ENCODE results near the gene ABCD1. TPM values are rescaled to one million over a fixed set of nuclear protein-coding genes. Genes with fewer than 3 reads are reported as not detected.
"Not testable (repeated sequence)": the region's sequence is repeated elsewhere in the genome, so short reads cannot be mapped to it uniquely, and the experiment has no call there.

The ABCD1 gene
- total RNA-seq, 1 donor = 8.8 TPM

DNA sequence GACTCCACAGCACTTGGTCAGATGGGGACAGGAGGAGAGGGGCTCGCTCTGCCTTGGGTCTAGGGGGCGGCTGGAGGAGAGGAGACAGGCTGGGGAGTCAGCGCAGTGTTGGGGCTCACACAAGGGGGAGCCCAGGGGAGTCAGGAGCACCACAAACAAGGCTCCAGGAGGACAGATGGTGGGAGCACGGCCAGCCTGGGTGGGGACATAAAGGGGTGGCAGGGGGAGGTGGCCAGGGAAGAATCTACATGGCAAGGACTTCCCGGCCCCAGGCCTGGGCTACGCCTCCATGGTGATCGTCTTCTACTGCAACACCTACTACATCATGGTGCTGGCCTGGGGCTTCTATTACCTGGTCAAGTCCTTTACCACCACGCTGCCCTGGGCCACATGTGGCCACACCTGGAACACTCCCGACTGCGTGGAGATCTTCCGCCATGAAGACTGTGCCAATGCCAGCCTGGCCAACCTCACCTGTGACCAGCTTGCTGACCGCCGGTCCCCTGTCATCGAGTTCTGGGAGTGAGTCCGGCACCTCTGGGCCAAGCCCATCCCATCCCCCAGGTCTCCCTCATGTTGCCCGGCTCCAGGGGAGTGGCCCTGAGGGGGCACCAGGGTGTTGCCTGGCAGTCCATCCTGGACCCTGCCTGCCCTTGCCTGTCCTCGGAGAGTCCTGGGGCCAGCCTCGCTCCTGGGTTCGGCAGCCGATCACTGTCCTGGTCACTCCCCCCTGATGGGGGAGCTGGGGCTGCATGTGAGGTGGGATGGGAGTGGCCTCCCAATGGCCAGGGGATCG is 33.4 kb upstream of the ABCD1 start:
- H3K9me3 ChIP-seq (ENCODE audit: low read depth, low read length); H3K4me1 ChIP-seq (ENCODE audit: insufficient read depth, low read length); H3K27me3 ChIP-seq (ENCODE audit: insufficient read depth, low read length); H3K4me3 ChIP-seq (ENCODE audit: low read length): not testable (repeated sequence)

DNA sequence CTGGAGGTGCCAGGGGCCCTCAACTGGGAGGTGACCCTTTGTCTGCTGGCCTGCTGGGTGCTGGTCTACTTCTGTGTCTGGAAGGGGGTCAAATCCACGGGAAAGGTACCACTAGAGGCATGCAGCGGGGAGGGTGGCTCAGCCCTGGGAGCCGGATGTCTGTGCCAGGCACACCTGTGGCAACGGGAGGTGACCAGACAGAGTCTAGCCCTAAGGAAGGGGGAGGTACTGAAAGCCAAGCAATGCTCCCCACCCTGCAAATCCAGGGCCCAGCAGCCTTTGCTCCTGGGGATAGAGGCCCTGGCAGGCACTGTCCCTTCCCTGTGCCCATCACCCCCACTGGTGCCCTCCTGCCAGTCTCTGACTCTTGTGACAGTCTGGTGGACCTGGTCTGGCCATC is 32.7 kb upstream of the ABCD1 start:
- H3K9me3 ChIP-seq (ENCODE audit: low read depth, low read length) = no peaks in the 10 kb centered on the region

DNA sequence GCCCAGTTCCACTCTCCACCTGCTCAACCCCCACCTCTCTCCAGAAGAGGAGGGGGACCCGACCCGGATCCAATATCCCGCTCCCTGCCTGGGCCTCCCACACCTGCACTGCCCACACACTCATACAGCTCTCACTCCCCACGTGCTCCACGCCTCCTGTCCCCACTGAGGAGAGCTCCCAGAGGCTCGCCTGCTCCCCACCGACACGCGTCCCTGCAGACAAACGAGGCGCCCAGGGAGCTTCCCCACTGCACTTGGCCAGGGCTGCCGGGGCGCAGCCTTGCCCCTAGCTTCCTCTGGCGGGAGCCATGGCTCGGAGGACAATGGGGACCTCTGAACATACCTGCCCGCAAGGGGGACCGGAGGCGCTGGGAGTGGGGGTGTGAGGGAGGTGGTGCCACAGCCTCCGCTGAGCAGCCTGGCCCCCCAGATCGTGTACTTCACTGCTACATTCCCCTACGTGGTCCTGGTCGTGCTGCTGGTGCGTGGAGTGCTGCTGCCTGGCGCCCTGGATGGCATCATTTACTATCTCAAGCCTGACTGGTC is 32.0 kb upstream of the ABCD1 start:
- H3K4me1 ChIP-seq (ENCODE audit: insufficient read depth, low read length) = no peaks in the 10 kb centered on the region
- H3K27me3 ChIP-seq (ENCODE audit: insufficient read depth, low read length) = no peaks in the 10 kb centered on the region
- no peaks in the 10 kb centered on the region for H3K9me3 ChIP-seq (ENCODE audit: low read depth, low read length)
- H3K4me3 ChIP-seq (ENCODE audit: low read length) = no peak overlapping the region

More for the DNA sequence above, 32.7 kb upstream of the ABCD1 start:
- Histone ChIP-seq H3K4me1 (ENCODE audit: insufficient read depth, low read length) (no peaks in the 10 kb centered on the region), H3K4me3 (ENCODE audit: low read length) (no peak overlapping the region), H3K27me3 (ENCODE audit: insufficient read depth, low read length) (no peaks in the 10 kb centered on the region)

DNA sequence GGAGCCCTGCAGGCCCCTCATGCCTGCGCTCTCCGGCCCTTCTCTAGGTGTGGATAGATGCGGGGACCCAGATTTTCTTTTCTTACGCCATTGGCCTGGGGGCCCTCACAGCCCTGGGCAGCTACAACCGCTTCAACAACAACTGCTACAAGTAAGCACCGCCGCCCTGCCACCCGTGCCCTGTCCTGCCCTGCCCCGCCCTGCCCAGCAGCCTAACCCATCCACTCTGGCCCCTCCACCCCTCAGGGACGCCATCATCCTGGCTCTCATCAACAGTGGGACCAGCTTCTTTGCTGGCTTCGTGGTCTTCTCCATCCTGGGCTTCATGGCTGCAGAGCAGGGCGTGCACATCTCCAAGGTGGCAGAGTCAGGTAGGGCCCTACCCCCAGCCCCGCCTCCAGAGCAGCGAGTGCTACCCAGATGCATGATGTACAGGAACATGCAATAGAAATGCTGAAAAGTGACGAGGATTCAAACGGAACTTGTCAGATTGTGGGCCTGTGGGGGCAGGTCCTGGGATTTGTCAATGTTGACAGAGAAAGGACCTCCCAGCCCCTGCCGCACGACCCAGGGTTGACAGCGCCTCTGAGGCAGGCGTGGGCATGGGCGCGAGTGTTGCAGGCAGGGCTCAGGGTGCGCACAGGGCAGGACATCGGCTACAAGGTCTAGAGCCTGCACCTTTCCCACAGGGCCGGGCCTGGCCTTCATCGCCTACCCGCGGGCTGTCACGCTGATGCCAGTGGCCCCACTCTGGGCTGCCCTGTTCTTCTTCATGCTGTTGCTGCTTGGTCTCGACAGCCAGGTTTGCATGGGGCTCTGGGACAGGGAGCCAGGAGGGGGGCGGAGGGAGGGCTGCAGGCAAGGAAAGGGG is 31.2 kb upstream of the ABCD1 start:
- H3K4me3 ChIP-seq (ENCODE audit: low read length) = no peak overlapping the region

DNA sequence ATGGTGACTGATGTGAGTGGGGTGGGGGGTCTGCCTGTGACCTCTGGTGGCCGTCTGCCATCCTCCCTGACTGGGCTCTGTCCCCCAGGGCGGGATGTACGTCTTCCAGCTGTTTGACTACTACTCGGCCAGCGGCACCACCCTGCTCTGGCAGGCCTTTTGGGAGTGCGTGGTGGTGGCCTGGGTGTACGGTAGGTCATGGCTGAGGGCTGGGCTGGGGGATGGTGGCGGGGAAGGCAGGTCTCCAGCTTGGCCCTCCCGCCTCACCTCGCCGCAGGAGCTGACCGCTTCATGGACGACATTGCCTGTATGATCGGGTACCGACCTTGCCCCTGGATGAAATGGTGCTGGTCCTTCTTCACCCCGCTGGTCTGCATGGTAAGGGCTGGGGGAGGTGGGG is 30.4 kb upstream of the ABCD1 start:
- not testable (repeated sequence) for H3K4me1 ChIP-seq (ENCODE audit: insufficient read depth, low read length); H3K27me3 ChIP-seq (ENCODE audit: insufficient read depth, low read length); H3K4me3 ChIP-seq (ENCODE audit: low read length); H3K9me3 ChIP-seq (ENCODE audit: low read depth, low read length)

More for the DNA sequence above, 31.2 kb upstream of the ABCD1 start:
- Histone ChIP-seq H3K4me1 (ENCODE audit: insufficient read depth, low read length) (no peaks in the 10 kb centered on the region), H3K27me3 (ENCODE audit: insufficient read depth, low read length) (no peaks in the 10 kb centered on the region), H3K9me3 (ENCODE audit: low read depth, low read length) (no peaks in the 10 kb centered on the region)

DNA sequence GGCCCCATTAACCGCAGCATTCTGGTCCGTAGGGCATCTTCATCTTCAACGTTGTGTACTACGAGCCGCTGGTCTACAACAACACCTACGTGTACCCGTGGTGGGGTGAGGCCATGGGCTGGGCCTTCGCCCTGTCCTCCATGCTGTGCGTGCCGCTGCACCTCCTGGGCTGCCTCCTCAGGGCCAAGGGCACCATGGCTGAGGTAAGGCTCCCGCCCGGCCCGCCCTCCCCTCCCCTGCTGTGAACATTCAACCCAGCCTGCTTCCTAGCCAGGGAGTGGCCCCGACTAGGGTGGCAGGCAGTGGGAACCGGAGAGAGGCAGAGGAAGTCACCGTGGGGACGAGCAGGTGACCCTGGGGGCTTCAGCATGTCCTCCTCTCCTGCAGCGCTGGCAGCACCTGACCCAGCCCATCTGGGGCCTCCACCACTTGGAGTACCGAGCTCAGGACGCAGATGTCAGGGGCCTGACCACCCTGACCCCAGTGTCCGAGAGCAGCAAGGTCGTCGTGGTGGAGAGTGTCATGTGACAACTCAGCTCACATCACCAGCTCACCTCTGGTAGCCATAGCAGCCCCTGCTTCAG is 29.9 kb upstream of the ABCD1 start:
- Histone ChIP-seq H3K9me3 (ENCODE audit: low read depth, low read length) (no peaks in the 10 kb centered on the region), H3K4me3 (ENCODE audit: low read length) (no peak overlapping the region), H3K27me3 (ENCODE audit: insufficient read depth, low read length) (no peaks in the 10 kb centered on the region), H3K4me1 (ENCODE audit: insufficient read depth, low read length) (no peaks in the 10 kb centered on the region)

DNA sequence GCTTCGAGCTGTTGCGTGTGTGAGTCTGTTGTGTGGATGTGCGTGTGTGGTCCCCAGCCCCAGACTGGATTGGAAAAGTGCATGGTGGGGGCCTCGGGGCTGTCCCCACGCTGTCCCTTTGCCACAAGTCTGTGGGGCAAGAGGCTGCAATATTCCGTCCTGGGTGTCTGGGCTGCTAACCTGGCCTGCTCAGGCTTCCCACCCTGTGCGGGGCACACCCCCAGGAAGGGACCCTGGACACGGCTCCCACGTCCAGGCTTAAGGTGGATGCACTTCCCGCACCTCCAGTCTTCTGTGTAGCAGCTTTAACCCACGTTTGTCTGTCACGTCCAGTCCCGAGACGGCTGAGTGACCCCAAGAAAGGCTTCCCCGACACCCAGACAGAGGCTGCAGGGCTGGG is 28.6 kb upstream of the ABCD1 start:
- Histone ChIP-seq H3K4me1 (ENCODE audit: insufficient read depth, low read length) (no peaks in the 10 kb centered on the region), H3K9me3 (ENCODE audit: low read depth, low read length) (no peaks in the 10 kb centered on the region), H3K4me3 (ENCODE audit: low read length) (no peak overlapping the region), H3K27me3 (ENCODE audit: insufficient read depth, low read length) (no peaks in the 10 kb centered on the region)

DNA sequence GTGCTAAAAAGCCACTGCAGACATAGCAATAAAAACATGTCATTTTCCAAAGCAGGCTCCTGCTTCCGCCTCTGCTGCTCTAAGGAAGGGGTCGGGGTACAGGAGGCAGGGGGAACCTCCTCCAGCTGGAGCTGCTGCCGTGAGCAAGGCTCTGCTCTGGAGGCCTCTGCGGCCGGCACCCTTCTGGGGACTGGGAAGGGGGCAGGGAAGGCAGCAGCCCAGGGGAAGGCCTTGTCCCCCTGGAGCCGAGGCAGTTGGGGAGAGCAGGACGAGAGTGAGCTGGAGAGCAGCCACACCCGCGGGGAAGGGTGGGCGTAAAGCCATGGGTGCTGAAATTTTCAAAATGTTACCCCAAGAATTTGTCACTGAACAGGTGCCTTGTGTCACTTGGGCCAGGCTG is 28.1 kb upstream of the ABCD1 start:
- not testable (repeated sequence) for H3K4me1 ChIP-seq (ENCODE audit: insufficient read depth, low read length); H3K27me3 ChIP-seq (ENCODE audit: insufficient read depth, low read length); H3K9me3 ChIP-seq (ENCODE audit: low read depth, low read length)

DNA sequence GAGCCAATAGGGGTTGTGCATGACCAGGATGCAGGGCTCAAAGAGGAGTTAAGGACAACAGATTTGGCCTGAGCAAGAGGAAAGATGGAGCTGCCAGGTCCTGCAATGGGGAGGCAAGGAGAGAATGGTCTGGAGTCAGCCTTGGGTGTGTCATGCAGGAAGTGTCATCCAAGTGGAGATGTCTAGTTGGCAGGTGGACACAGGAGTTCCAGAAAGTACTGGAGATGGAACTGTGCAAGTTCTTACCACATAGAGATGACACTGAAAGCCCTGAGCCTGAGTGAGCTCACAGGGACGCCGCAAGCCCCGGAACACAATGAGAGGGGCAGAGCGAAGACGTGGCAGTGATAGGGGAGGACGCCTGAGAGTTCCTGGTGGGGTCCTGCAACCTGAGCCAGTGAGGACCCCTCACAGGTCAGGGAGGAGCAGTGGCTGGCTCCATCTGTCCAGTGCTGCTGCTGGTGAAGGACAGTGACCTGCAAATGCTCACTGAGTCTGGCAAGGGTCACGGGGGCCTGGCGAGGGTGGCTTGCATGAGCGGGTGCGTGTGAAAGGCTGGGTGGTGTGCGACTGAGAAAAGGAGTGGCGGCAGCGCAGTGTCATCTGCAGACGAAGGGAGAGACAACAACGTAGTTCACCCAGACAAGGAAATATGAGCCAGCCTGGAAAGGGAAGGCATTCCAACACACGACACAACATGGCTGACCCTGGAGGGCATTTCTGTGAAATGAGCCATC is 27.5 kb upstream of the ABCD1 start:
- H3K4me3 ChIP-seq (ENCODE audit: low read length); H3K9me3 ChIP-seq (ENCODE audit: low read depth, low read length); H3K4me1 ChIP-seq (ENCODE audit: insufficient read depth, low read length); H3K27me3 ChIP-seq (ENCODE audit: insufficient read depth, low read length): not testable (repeated sequence)

More for the DNA sequence above, 28.1 kb upstream of the ABCD1 start:
- not testable (repeated sequence) for H3K4me3 ChIP-seq (ENCODE audit: low read length)

DNA sequence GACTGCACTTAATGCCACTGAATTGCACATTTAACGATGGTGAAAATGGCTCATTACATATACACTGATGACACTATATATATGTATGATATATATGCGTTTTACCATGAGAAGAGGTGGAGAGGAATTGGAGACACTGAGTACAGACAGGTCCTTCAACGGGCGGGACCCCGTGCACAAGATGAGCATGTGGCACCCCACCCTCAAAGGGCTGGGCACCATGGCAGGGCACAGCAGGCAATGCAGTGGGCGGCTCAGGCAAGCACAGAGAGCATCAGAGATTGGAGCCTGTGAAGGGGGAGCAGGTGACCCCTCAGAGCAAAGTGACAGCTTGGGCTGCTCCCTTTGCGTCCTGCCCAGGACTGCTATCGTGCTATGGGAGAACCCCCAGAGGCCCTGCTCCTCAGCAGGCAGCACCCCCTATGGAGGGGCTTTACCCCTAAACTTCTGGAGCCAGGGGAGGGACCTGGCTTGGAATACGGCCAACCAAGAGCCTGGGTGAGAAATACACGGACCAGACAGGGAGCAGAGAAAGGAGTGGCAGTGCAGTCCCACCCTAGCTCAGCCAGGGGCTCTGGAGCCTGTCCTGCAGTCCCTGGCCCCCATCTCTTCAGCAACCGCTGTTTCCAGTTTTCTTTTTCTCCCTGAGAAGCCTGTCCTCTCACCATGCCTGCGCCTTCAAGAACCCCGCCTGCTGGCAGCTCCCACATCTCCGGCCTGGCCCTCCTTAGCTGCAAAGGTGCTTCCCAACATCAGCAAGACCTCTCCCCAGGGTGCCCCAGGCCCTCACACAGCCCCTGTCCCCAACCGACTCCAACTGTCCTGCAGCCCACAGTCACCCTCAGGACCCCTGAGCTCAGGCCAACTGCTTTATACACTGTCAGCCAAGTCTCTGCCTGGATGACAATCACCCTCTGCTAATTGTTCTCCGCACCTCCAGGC is 26.5 kb upstream of the ABCD1 start:
- Histone ChIP-seq H3K27me3 (ENCODE audit: insufficient read depth, low read length) (no peaks in the 10 kb centered on the region), H3K4me1 (ENCODE audit: insufficient read depth, low read length) (no peaks in the 10 kb centered on the region), H3K9me3 (ENCODE audit: low read depth, low read length) (no peaks in the 10 kb centered on the region)

DNA sequence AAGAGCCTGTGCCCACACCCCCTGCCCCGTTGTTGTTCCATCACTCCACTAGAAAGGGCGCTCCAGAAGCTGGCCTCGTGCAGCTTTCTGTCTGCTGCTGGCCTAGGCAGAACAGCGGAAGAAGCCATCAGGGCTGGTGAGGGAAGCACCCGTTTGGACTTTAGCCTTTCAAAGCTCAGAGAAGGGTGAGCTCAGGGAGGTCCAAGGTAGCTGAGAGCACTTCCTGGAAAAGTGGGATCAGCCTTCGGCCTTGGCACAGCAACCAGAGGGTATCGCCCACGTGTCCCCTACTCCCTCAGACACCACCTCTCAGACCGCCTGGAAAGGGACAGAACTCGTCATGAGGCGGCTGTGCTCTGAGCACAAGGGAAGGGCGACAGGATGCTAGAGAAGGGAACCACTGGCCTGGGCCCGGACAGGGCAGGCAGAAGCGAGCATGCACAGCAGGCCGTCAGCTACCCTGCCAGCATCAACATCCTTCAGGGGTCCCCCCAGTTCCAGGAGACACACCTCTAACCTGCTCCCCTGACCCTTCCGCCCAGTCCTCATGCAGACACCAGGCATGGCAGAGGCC is 25.4 kb upstream of the ABCD1 start:
- not testable (repeated sequence) for H3K27me3 ChIP-seq (ENCODE audit: insufficient read depth, low read length); H3K4me1 ChIP-seq (ENCODE audit: insufficient read depth, low read length); H3K4me3 ChIP-seq (ENCODE audit: low read length); H3K9me3 ChIP-seq (ENCODE audit: low read depth, low read length)

More for the DNA sequence above, 26.5 kb upstream of the ABCD1 start:
- H3K4me3 ChIP-seq (ENCODE audit: low read length) = no peak overlapping the region

DNA sequence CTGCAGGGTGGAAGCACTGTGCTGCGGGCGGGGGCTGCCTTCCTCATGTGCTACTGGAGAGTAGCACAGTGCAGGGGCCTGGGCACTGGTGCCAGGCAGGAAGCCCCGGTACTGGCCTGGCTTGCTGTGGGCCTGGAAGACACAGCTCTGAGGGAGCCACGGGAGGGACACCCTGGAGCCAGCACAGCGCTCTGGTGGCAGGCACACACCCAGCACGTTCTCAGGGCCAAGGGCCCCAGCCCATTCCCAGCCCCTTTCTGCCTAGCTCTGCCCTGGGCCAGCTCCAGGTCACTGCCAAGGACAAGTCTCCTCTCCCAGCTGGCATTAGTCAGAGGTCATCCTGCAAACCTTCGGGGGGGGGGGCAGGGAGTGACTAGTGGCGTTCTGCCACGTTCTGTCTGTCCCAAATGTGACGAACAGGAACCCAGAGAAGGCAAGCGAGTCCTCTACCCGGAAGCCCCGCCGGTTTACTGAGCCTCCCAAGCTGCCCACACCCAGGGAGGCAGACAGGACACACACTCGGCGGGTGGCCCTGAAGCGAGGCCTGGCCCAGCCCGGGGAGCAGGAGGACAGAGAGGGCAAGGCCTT is 24.8 kb upstream of the ABCD1 start:
- H3K27me3 ChIP-seq (ENCODE audit: insufficient read depth, low read length); H3K4me1 ChIP-seq (ENCODE audit: insufficient read depth, low read length); H3K4me3 ChIP-seq (ENCODE audit: low read length); H3K9me3 ChIP-seq (ENCODE audit: low read depth, low read length): not testable (repeated sequence)

DNA sequence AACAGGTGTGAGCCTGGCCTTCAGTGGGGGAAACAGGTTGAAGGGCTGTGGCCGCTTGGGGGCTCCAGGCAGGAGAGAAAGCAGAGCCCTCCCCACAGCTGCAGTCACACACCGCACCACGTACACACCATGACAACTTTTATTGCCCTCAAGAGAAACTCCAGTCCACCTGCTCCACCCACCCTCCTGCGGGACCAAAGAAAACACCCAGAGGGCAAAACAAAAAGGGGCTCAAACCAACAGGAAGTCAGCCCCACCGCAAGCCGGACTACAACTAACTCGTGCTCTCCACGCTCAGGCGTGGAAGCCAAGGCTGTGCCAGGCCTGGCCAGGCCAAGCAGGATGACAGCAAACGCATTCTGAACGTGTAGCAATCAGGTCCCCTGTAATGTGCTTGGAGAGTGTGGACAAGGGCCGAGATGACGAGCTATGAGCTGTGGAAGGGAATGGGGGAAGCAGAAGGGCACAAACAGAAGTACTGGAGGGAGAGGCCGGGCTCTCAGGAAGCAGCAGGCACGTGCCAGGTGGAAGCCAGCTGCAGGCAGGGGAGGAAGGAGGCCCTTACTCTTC is 24.2 kb upstream of the ABCD1 start:
- H3K27me3 ChIP-seq (ENCODE audit: insufficient read depth, low read length) = no peaks in the 10 kb centered on the region
- H3K9me3 ChIP-seq (ENCODE audit: low read depth, low read length) = no peaks in the 10 kb centered on the region
- H3K4me1 ChIP-seq (ENCODE audit: insufficient read depth, low read length) = no peaks in the 10 kb centered on the region
- no peak overlapping the region for H3K4me3 ChIP-seq (ENCODE audit: low read length)

Measured in mononuclear cell (primary cell).